Smooth muscle cell (in vitro differentiated cells): ENCODE data around the gene CALML6. TPM values are rescaled to one million over a fixed set of nuclear protein-coding genes. Genes with fewer than 3 reads are reported as not detected.

ENCODE experiments used
- DNase-seq: peaks from one replicate; lab custom pipeline; 2025; ENCODE audit not compliant: unreplicated experiment; lab: John Stamatoyannopoulos, UW
- H2AFZ ChIP-seq: fragments of 200-600 bp; sonication (generic); 2 replicates; pipeline ENCODE4 v1.6.0; 2016; ENCODE audit warnings: antibody characterized with exemption, low read depth, mild to moderate bottlenecking
- H3F3A ChIP-seq: fragments of 200-600 bp; sonication (generic); 2 replicates; pipeline ENCODE4 v1.6.0; 2017; ENCODE audit warnings: antibody characterized with exemption, low read depth
- H3K27ac ChIP-seq: fragments of 200-600 bp; sonication (generic); 2 replicates; pipeline ENCODE4 v1.5.1; 2016; ENCODE audit warnings: low read depth, mild to moderate bottlenecking
- H3K27me3 ChIP-seq: fragments of 200-600 bp; sonication (generic); 2 replicates; pipeline ENCODE4 v1.6.1; 2016; ENCODE audit warnings: low read depth, mild to moderate bottlenecking
- H3K36me3 ChIP-seq: fragments of 200-600 bp; sonication (generic); 2 replicates; pipeline ENCODE4 v1.5.1; 2016; ENCODE audit warnings: low read depth
- H3K4me1 ChIP-seq: fragments of 200-600 bp; sonication (generic); 2 replicates; pipeline ENCODE4 v1.5.1; 2016; ENCODE audit warnings: low read depth
- H3K4me2 ChIP-seq: fragments of 200-600 bp; sonication (generic); 2 replicates; pipeline ENCODE4 v1.6.0; 2016; ENCODE audit warnings: mild to moderate bottlenecking
- H3K4me3 ChIP-seq: fragments of 200-600 bp; sonication (generic); 2 replicates; pipeline ENCODE4 v1.5.1; 2016; ENCODE audit warnings: mild to moderate bottlenecking
- H3K79me2 ChIP-seq: fragments of 200-600 bp; sonication (generic); 2 replicates; pipeline ENCODE4 v1.6.0; 2016; ENCODE audit warnings: low read depth, mild to moderate bottlenecking
- H3K9ac ChIP-seq: fragments of 200-600 bp; sonication (generic); 2 replicates; pipeline ENCODE4 v1.6.0; 2016; ENCODE audit warnings: low read depth
- H3K9me3 ChIP-seq: fragments of 200-600 bp; sonication (generic); replicated peaks from 2 replicates; pipeline ENCODE4 v1.5.1; 2016; ENCODE audit warnings: low read depth
- H4K20me1 ChIP-seq: fragments of 200-600 bp; sonication (generic); 2 replicates; pipeline ENCODE4 v1.6.0; 2016; ENCODE audit warnings: low read depth
- CTCF ChIP-seq: fragments of 200-600 bp; sonication (generic); IDR thresholded peaks from 2 replicates; pipeline ENCODE4 v1.5.1; 2017; ENCODE audit warnings: borderline replicate concordance, mild to moderate bottlenecking, antibody characterized with exemption; ENCODE audit not compliant: insufficient read depth, poor library complexity, severe bottlenecking
- WGBS: methylation state at CpG from one replicate; pipeline ENCODE4 v1.1.7; 2016; ENCODE audit warnings: low lambda C conversion rate; 5-methylcytosine and 5-hydroxymethylcytosine counted together
- polyA plus RNA-seq: library from polyadenylated mRNA; unstranded; fragments of >200 nt; fragmentation: Nextera tagmentation; extraction: Ambion mirVana; gene quantifications from 2 replicates; pipeline ENCODE4 v1.2.1, GENCODE V29; 2016
- total RNA-seq: library from RNA; depleted of rRNA; stranded (reverse); fragments of >200 nt; gene quantifications from 2 replicates; pipeline ENCODE4 v1.2.3, GENCODE V29; 2014

The CALML6 gene
- total and polyA plus RNA-seq, 2 experiments from 2014 or later, result 0.18 to 1.3 TPM

- no peaks in the 10 kb centered on the region for H3K36me3 ChIP-seq
- H3K9me3 ChIP-seq, result no peaks in the 10 kb centered on the region
- no peak for DNase-seq
- no peaks in the 10 kb centered on the region for H3K79me2 ChIP-seq
- H3K4me2 ChIP-seq, result no peak overlapping the region
- H3K4me3 ChIP-seq, result no peak overlapping the region
- no peak overlapping the region for H2AFZ ChIP-seq
- H3K27ac ChIP-seq, result no peak overlapping the region
- 95% methylated on average over 38 of the region's 38 CpGs for WGBS
- no peak overlapping the region for H3K9ac ChIP-seq
- no peaks in the 10 kb centered on the region for H3F3A ChIP-seq
- no peaks in the 10 kb centered on the region for H3K27me3 ChIP-seq
- no peaks in the 10 kb centered on the region for H4K20me1 ChIP-seq
- no peak for TF ChIP-seq CTCF
- no peaks in the 10 kb centered on the region for H3K4me1 ChIP-seq
These were observed 41.8 kb downstream of the CALML6 start for GRCh38 chr1:1956586-1957532.

GRCh38 chr1:1957533-1957961 is 42.5 kb downstream of the CALML6 start:
- Histone ChIP-seq H4K20me1 (no peaks in the 10 kb centered on the region), H3K9ac (no peak overlapping the region), H3K4me1 (no peaks in the 10 kb centered on the region), H3F3A (no peaks in the 10 kb centered on the region), H3K9me3 (no peaks in the 10 kb centered on the region), H3K36me3 (no peaks in the 10 kb centered on the region), H2AFZ (no peak overlapping the region), H3K27ac (no peak overlapping the region), H3K79me2 (no peaks in the 10 kb centered on the region), H3K4me2 (no peak overlapping the region), H3K4me3 (no peak overlapping the region), H3K27me3 (no peaks in the 10 kb centered on the region)
- no peak for TF ChIP-seq CTCF
- no peak for DNase-seq
- WGBS, result 86% methylated on average over 22 of the region's 22 CpGs

GRCh38 chr1:1958071-1958541 is 43.0 kb downstream of the CALML6 start:
- Histone ChIP-seq H2AFZ (no peak overlapping the region), H3K4me2 (no peak overlapping the region), H3K4me3 (no peak overlapping the region), H3K36me3 (no peaks in the 10 kb centered on the region), H3K9ac (no peak overlapping the region), H3K4me1 (no peaks in the 10 kb centered on the region), H3K27me3 (no peaks in the 10 kb centered on the region), H4K20me1 (no peaks in the 10 kb centered on the region), H3K9me3 (no peaks in the 10 kb centered on the region), H3K27ac (no peak overlapping the region), H3F3A (no peaks in the 10 kb centered on the region), H3K79me2 (no peaks in the 10 kb centered on the region)
- DNase-seq, result no peak
- no peak for TF ChIP-seq CTCF
- WGBS, result 87% methylated on average over 29 of the region's 29 CpGs
